Hematopoietic multipotent progenitor cell treated with erythropoietin and hydrocortisone succinate and interleukin-3 and kit ligand, for 6 days (in vitro differentiated cells): Measurements from ENCODE around the gene SLC25A47.
"Not testable (repeated sequence)": the region's sequence is repeated elsewhere in the genome, so short reads cannot be mapped to it uniquely, and the experiment has no call there.

Experiments
- DNase-seq: peaks from one replicate; pipeline ENCODE4 v3.0.0-alpha.2; 2015

The SLC25A47 gene

GRCh38 chr14:100290607-100291304, 32.4 kb upstream of the SLC25A47 start:
- DNase-seq: peak; percentile 56

- no peak for DNase-seq
Observed at GRCh38 chr14:100291305-100292075, 31.6 kb upstream of the SLC25A47 start.

- DNase-seq: no peak
Observed at GRCh38 chr14:100292301-100292775, 30.8 kb upstream of the SLC25A47 start.

GRCh38 chr14:100292776-100293461, 30.2 kb upstream of the SLC25A47 start:
- no peak for DNase-seq

- no peak for DNase-seq
Observed at GRCh38 chr14:100293497-100294212, 29.5 kb upstream of the SLC25A47 start.

- no peak for DNase-seq
Observed at GRCh38 chr14:100294213-100294962, 28.8 kb upstream of the SLC25A47 start.

- DNase-seq: no peak
Observed at GRCh38 chr14:100294963-100295330, 28.2 kb upstream of the SLC25A47 start.

- DNase-seq: no peak
Observed at GRCh38 chr14:100295376-100296105, 27.6 kb upstream of the SLC25A47 start.

GRCh38 chr14:100296106-100296651, 27.0 kb upstream of the SLC25A47 start:
- DNase-seq: peak; percentile 41

- DNase-seq: not testable (repeated sequence)
Observed at GRCh38 chr14:100296729-100297128, 26.4 kb upstream of the SLC25A47 start.

- DNase-seq: peak; percentile 81
Observed at GRCh38 chr14:100297320-100298300, 25.5 kb upstream of the SLC25A47 start.

GRCh38 chr14:100298551-100299237, 24.4 kb upstream of the SLC25A47 start:
- no peak for DNase-seq

GRCh38 chr14:100299238-100299560, 23.9 kb upstream of the SLC25A47 start:
- DNase-seq: no peak

- DNase-seq: no peak
Observed at GRCh38 chr14:100302616-100303015, 20.5 kb upstream of the SLC25A47 start.

GRCh38 chr14:100303179-100303578, 20.0 kb upstream of the SLC25A47 start:
- DNase-seq: peak; percentile 54

- no peak for DNase-seq
Observed at GRCh38 chr14:100303925-100304324, 19.2 kb upstream of the SLC25A47 start.

- DNase-seq: peak; percentile 89
Observed at GRCh38 chr14:100304825-100305323, 18.3 kb upstream of the SLC25A47 start.

- peak; percentile 70 for DNase-seq
Observed at GRCh38 chr14:100305324-100306100, 17.6 kb upstream of the SLC25A47 start.
